NCI-H128 (cell line): ENCODE results near the gene STK40.

Experiments
- DNase-seq: peaks from one replicate; lab custom pipeline; 2025; ENCODE audit not compliant: unreplicated experiment; lab: John Stamatoyannopoulos, UW

Gene STK40

GRCh38 chr1:36398370-36398977, 12.8 kb upstream of the STK40 start:
- no peak for DNase-seq

- DNase-seq, result peak; percentile 77
These were observed 11.9 kb upstream of the STK40 start, which contains the start of gene LSM10 for GRCh38 chr1:36397378-36398230. LSM10 (minus strand) TSS chr1:36397908; CDS start chr1:36394129, 3,779 bp downstream.

GRCh38 chr1:36397083-36397377, 11.3 kb upstream of the STK40 start:
- DNase-seq, result no peak

- DNase-seq, result no peak
These were observed 10.6 kb upstream of the STK40 start for GRCh38 chr1:36396359-36396758.

GRCh38 chr1:36393686-36394085, 8.0 kb upstream of the STK40 start:
- no peak for DNase-seq

GRCh38 chr1:36392836-36393235, 7.1 kb upstream of the STK40 start:
- no peak for DNase-seq

GRCh38 chr1:36391271-36391670, 5.5 kb upstream of the STK40 start:
- no peak for DNase-seq

- DNase-seq, result no peak
These were observed 4.7 kb upstream of the STK40 start for GRCh38 chr1:36390411-36390810.

GRCh38 chr1:36389999-36390398, 4.3 kb upstream of the STK40 start:
- DNase-seq, result no peak

- no peak for DNase-seq
These were observed 3.5 kb upstream of the STK40 start for GRCh38 chr1:36389261-36389660.

GRCh38 chr1:36387141-36387949, 1.6 kb upstream of the STK40 start:
- DNase-seq, result no peak

GRCh38 chr1:36386265-36387140, 779 bp upstream of the STK40 start:
- peak; percentile 42 for DNase-seq

- DNase-seq, result no peak
These were observed 948 bp downstream of the STK40 start for GRCh38 chr1:36384542-36385409.

GRCh38 chr1:36383240-36383639, 2.5 kb downstream of the STK40 start:
- DNase-seq, result no peak

- no peak for DNase-seq
These were observed 3.1 kb downstream of the STK40 start for GRCh38 chr1:36382669-36383068.

- DNase-seq, result no peak
These were observed 3.5 kb downstream of the STK40 start for GRCh38 chr1:36382231-36382630.

- no peak for DNase-seq
These were observed 4.3 kb downstream of the STK40 start for GRCh38 chr1:36381405-36381804.

GRCh38 chr1:36380782-36381181, 4.9 kb downstream of the STK40 start:
- no peak for DNase-seq

- DNase-seq, result no peak
These were observed 5.5 kb downstream of the STK40 start for GRCh38 chr1:36380143-36380619.
